Upper lobe of right lung (tissue), 1 donor: Measurements from ENCODE around the gene AGPAT2. TPM values are rescaled to one million over a fixed set of nuclear protein-coding genes. Genes with fewer than 3 reads are reported as not detected.

Experiments
- ATAC-seq: fragments of 200-7000 bp; cut with Tn5 transposase; one replicate; pipeline ENCODE4 v1.9.1; 2020; ENCODE audit warnings: mild to moderate bottlenecking, moderate library complexity
- DNase-seq: peaks from one replicate; pipeline ENCODE4 v3.0.0-alpha.2; 2020
- H3K27ac ChIP-seq: fragments of 200-600 bp; one replicate; pipeline ENCODE4 v1.8.0; 2022
- H3K27me3 ChIP-seq: fragments of 200-600 bp; one replicate; pipeline ENCODE4 v1.8.0; 2022; ENCODE audit warnings: mild to moderate bottlenecking
- H3K36me3 ChIP-seq: fragments of 200-600 bp; one replicate; pipeline ENCODE4 v1.8.0; 2022
- H3K4me1 ChIP-seq: fragments of 200-600 bp; one replicate; pipeline ENCODE4 v1.8.0; 2022
- H3K4me3 ChIP-seq: fragments of 200-600 bp; one replicate; pipeline ENCODE4 v1.8.0; 2022; ENCODE audit warnings: mild to moderate bottlenecking
- H3K9me3 ChIP-seq: fragments of 200-600 bp; one replicate; pipeline ENCODE4 v1.8.0; 2022
- intact Hi-C: fragments of 100-400 bp; cut with DNase I; formaldehyde crosslinking; loops from one replicate; pipeline ENCODE4 v1.11.0; 2022
- microRNA-seq: library from miRNA; unstranded; fragments of <30 nt; microRNA quantifications from one replicate; pipeline ENCODE4 v1.2.0, GENCODE V29; 2020; ENCODE audit warnings: borderline microRNAs expressed
- total RNA-seq: library from RNA; stranded (reverse); fragmentation: NEBNext Ultra II Directional; extraction: Animal tissue kit (Norgen Biotek cat#: 25700); gene quantifications from one replicate; pipeline ENCODE4 v1.2.1, GENCODE V29; 2021
- TF ChIP-seq, protein P1 (sequence below): fragments of 200-600 bp; IDR thresholded peaks from one replicate; pipeline ENCODE4 v1.8.0; 2022; ENCODE audit warnings: antibody characterized with exemption
- donor health status: DM: no; HTN: yes; CAD: no; lungs with severe emphysema.

AGPAT2 gene
- total RNA-seq, 1 donor from 2014 or later, result 117 TPM

DNA sequence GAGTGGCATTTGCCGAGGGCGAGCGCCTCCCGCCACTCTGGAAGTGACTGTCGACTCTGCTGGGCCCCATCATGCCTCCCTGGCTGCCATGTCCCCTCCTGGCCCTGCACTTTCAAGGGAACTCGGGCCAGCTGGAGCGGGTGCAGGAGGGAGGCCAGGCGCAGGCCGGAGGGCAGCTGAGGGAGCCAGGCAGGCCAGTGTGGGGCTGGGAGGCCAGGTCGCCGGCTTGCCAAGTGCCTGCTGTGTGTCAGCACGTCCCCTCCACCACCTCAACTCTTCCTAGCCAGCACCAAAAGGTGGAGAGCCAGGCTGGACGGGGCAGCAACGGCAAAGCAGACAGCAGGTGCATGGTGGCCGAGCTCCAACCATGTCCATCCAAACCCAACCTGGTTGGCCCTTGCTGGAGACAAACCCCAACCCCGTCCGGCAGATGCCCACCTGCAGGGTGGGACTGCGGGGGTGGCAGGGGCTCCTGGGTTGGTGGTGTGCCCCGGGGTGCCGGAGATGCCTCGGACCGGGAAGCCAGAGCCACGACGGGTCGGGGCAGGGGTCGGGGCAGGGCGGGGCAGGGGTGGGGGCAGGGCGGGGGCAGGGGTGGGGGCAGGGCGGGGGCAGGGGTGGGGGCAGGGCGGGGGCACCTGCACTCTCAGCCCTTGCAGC is 61.1 kb downstream of the AGPAT2 start:
- no peaks in the 10 kb centered on the region for H3K36me3 ChIP-seq
- no peaks in the 10 kb centered on the region for H3K9me3 ChIP-seq
- intact Hi-C loops, result loop anchor here (10.0 kb wide), 1 partner anchor 81 kb away; the partner anchor contains the start of gene NOTCH1
- ATAC-seq, result no peak
- no peaks in the 10 kb centered on the region for H3K27me3 ChIP-seq
- DNase-seq, result no peak
- peaks cover 46% of the 10 kb centered on the region for H3K4me1 ChIP-seq
- no peak overlapping the region for H3K27ac ChIP-seq
- TF ChIP-seq, protein P1, sequence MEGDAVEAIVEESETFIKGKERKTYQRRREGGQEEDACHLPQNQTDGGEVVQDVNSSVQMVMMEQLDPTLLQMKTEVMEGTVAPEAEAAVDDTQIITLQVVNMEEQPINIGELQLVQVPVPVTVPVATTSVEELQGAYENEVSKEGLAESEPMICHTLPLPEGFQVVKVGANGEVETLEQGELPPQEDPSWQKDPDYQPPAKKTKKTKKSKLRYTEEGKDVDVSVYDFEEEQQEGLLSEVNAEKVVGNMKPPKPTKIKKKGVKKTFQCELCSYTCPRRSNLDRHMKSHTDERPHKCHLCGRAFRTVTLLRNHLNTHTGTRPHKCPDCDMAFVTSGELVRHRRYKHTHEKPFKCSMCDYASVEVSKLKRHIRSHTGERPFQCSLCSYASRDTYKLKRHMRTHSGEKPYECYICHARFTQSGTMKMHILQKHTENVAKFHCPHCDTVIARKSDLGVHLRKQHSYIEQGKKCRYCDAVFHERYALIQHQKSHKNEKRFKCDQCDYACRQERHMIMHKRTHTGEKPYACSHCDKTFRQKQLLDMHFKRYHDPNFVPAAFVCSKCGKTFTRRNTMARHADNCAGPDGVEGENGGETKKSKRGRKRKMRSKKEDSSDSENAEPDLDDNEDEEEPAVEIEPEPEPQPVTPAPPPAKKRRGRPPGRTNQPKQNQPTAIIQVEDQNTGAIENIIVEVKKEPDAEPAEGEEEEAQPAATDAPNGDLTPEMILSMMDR, result no peak
- H3K4me3 ChIP-seq, result no peak overlapping the region

GRCh38 chr9:136625101-136626065 is 61.9 kb downstream of the AGPAT2 start:
- Histone ChIP-seq H3K27ac (peak overlapping the region; percentile 11), H3K4me1 (peaks cover 51% of the 10 kb centered on the region), H3K9me3 (no peaks in the 10 kb centered on the region), H3K36me3 (no peaks in the 10 kb centered on the region), H3K4me3 (no peak overlapping the region), H3K27me3 (no peaks in the 10 kb centered on the region)
- TF ChIP-seq, protein P1, result peak; percentile 40
- ATAC-seq (peak; percentile 63), DNase-seq (peak; percentile 90)
- intact Hi-C loops, result loop anchor here (10.0 kb wide), 1 partner anchor 81 kb away; the partner anchor contains the start of gene NOTCH1

GRCh38 chr9:136624184-136624951 is 62.9 kb downstream of the AGPAT2 start:
- H3K4me1 ChIP-seq, result peaks cover 56% of the 10 kb centered on the region
- DNase-seq, result no peak
- H3K4me3 ChIP-seq, result no peak overlapping the region
- H3K27me3 ChIP-seq, result no peaks in the 10 kb centered on the region
- peak overlapping the region; percentile 11 for H3K27ac ChIP-seq
- ATAC-seq, result no peak
- TF ChIP-seq, protein P1, result no peak
- H3K9me3 ChIP-seq, result no peaks in the 10 kb centered on the region
- no peaks in the 10 kb centered on the region for H3K36me3 ChIP-seq
- intact Hi-C loops, result loop anchor here (10.0 kb wide), 1 partner anchor 80 kb away; the partner anchor contains the start of gene NOTCH1

DNA sequence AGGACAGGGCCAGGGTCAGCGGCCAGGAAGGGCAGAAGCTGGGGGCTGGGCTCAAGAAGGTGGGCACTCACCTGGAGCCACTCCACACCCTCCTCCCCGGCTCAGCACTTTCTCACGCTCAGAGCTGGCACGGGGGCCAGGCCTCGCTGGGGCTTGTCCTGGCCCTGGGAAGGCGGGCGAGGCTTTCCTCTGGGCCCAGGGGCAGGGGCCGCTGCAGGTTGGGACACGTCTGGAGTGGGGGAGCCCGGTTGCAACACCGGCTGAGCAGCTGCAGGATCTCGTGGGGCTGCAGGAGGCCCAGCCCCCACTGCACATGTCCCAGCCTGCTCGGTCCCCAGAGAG is 63.4 kb downstream of the AGPAT2 start:
- H3K9me3 ChIP-seq, result no peaks in the 10 kb centered on the region
- peaks cover 62% of the 10 kb centered on the region for H3K4me1 ChIP-seq
- no peak overlapping the region for H3K27ac ChIP-seq
- TF ChIP-seq, protein P1, result no peak
- intact Hi-C loops, result loop anchor here (10.0 kb wide), 1 partner anchor 79 kb away; the partner anchor contains the start of gene NOTCH1
- no peaks in the 10 kb centered on the region for H3K36me3 ChIP-seq
- no peak overlapping the region for H3K4me3 ChIP-seq
- DNase-seq (no peak), ATAC-seq (no peak)
- no peaks in the 10 kb centered on the region for H3K27me3 ChIP-seq

Small RNAs within 50 kb of the gene (microRNA-seq; reads per million reads assigned to microRNA genes)
- gene MIR126, result 580,730 reads per million, percentile 100 among the genes with 10 or more reads in this experiment

Other genes starting within 250 kb of the AGPAT2 start
- gene INPP5E, start 247.6 kb downstream of the AGPAT2 start, total RNA-seq, result 13.0 TPM
- 63.7 TPM for gene SEC16A, start 204.4 kb downstream of the AGPAT2 start, total RNA-seq
- gene NOTCH1, start 141.4 kb downstream of the AGPAT2 start, total RNA-seq, result 114 TPM
- gene EGFL7, start 24.5 kb downstream of the AGPAT2 start, total RNA-seq, result 302 TPM
- 17.7 TPM for gene DIPK1B, start 25.1 kb upstream of the AGPAT2 start, total RNA-seq
- gene LCN10, start 55.5 kb upstream of the AGPAT2 start, total RNA-seq, result 11.2 TPM
- gene LCN6, start 61.1 kb upstream of the AGPAT2 start, total RNA-seq, result 21.5 TPM
- gene LCN8, start 70.8 kb upstream of the AGPAT2 start, total RNA-seq, result not detected
- not detected for gene LCN15, start 77.1 kb upstream of the AGPAT2 start, total RNA-seq
- 64.4 TPM for gene TMEM141, start 103.9 kb upstream of the AGPAT2 start, total RNA-seq
- 4.0 TPM for gene CCDC183, start 108.9 kb upstream of the AGPAT2 start, total RNA-seq
- 68.2 TPM for gene RABL6, start 120.5 kb upstream of the AGPAT2 start, total RNA-seq
- gene AJM1, start 155.0 kb upstream of the AGPAT2 start, total RNA-seq, result 2.7 TPM
- gene PHPT1, start 162.0 kb upstream of the AGPAT2 start, total RNA-seq, result 82.1 TPM
- 12.9 TPM for gene MAMDC4, start 164.9 kb upstream of the AGPAT2 start, total RNA-seq
- 250 TPM for gene EDF1, start 178.9 kb upstream of the AGPAT2 start, total RNA-seq
- gene TRAF2, start 199.1 kb upstream of the AGPAT2 start, total RNA-seq, result 14.8 TPM